ENCODE data around the gene VENTX. TPM values are rescaled to one million over a fixed set of nuclear protein-coding genes. Genes with fewer than 3 reads are reported as not detected.

VENTX gene
- total RNA-seq, 1 donor from 2014 or later: 1.6 TPM

GRCh38 chr10:133208466-133208865 is 29.2 kb upstream of the VENTX start:
- Mint-ChIP-seq H3K4me1 (ENCODE audit: low read depth, unreplicated experiment) (no peaks in the 10 kb centered on the region), H3K9me3 (ENCODE audit: unreplicated experiment) (peaks cover 2% of the 10 kb centered on the region), H3K36me3 (ENCODE audit: unreplicated experiment) (no peaks in the 10 kb centered on the region), H3K4me3 (ENCODE audit: unreplicated experiment) (no peak overlapping the region), H3K27me3 (ENCODE audit: unreplicated experiment) (peaks cover 4% of the 10 kb centered on the region), H3K27ac (ENCODE audit: unreplicated experiment) (no peak overlapping the region)
- no peak for TF ChIP-seq CTCF (IDR thresholded peaks at IDR 0.05; ENCODE audit: partially characterized antibody, unreplicated experiment)
- no peak for DNase-seq

GRCh38 chr10:133209117-133209516 is 28.5 kb upstream of the VENTX start:
- no peak overlapping the region for H3K4me3 Mint-ChIP-seq (ENCODE audit: unreplicated experiment)
- H3K27ac Mint-ChIP-seq (ENCODE audit: unreplicated experiment): no peak overlapping the region
- no peak for DNase-seq
- no peaks in the 10 kb centered on the region for H3K4me1 Mint-ChIP-seq (ENCODE audit: low read depth, unreplicated experiment)
- H3K36me3 Mint-ChIP-seq (ENCODE audit: unreplicated experiment): no peaks in the 10 kb centered on the region
- H3K27me3 Mint-ChIP-seq (ENCODE audit: unreplicated experiment): peaks cover 4% of the 10 kb centered on the region
- TF ChIP-seq CTCF (IDR thresholded peaks at IDR 0.05; ENCODE audit: partially characterized antibody, unreplicated experiment): no peak
- peaks cover 2% of the 10 kb centered on the region for H3K9me3 Mint-ChIP-seq (ENCODE audit: unreplicated experiment)

- no peak overlapping the region for H3K4me3 Mint-ChIP-seq (ENCODE audit: unreplicated experiment)
- no peaks in the 10 kb centered on the region for H3K36me3 Mint-ChIP-seq (ENCODE audit: unreplicated experiment)
- no peak overlapping the region for H3K27ac Mint-ChIP-seq (ENCODE audit: unreplicated experiment)
- peaks cover 2% of the 10 kb centered on the region for H3K9me3 Mint-ChIP-seq (ENCODE audit: unreplicated experiment)
- peaks cover 4% of the 10 kb centered on the region for H3K27me3 Mint-ChIP-seq (ENCODE audit: unreplicated experiment)
- no peaks in the 10 kb centered on the region for H3K4me1 Mint-ChIP-seq (ENCODE audit: low read depth, unreplicated experiment)
- TF ChIP-seq CTCF (IDR thresholded peaks at IDR 0.05; ENCODE audit: partially characterized antibody, unreplicated experiment): no peak
- DNase-seq: no peak
Observed at GRCh38 chr10:133209641-133210040, 28.0 kb upstream of the VENTX start.

- Mint-ChIP-seq H3K36me3 (ENCODE audit: unreplicated experiment) (no peaks in the 10 kb centered on the region), H3K27ac (ENCODE audit: unreplicated experiment) (no peak overlapping the region), H3K9me3 (ENCODE audit: unreplicated experiment) (peaks cover 2% of the 10 kb centered on the region), H3K4me3 (ENCODE audit: unreplicated experiment) (no peak overlapping the region), H3K27me3 (ENCODE audit: unreplicated experiment) (peaks cover 4% of the 10 kb centered on the region), H3K4me1 (ENCODE audit: low read depth, unreplicated experiment) (no peaks in the 10 kb centered on the region)
- no peak for TF ChIP-seq CTCF (IDR thresholded peaks at IDR 0.05; ENCODE audit: partially characterized antibody, unreplicated experiment)
- DNase-seq: no peak
Observed at GRCh38 chr10:133210398-133211140, 27.1 kb upstream of the VENTX start.

- no peak overlapping the region for H3K27ac Mint-ChIP-seq (ENCODE audit: unreplicated experiment)
- H3K36me3 Mint-ChIP-seq (ENCODE audit: unreplicated experiment): peaks cover 6% of the 10 kb centered on the region
- H3K9me3 Mint-ChIP-seq (ENCODE audit: unreplicated experiment): peaks cover 4% of the 10 kb centered on the region
- no peak overlapping the region for H3K4me3 Mint-ChIP-seq (ENCODE audit: unreplicated experiment)
- DNase-seq: no peak
- H3K27me3 Mint-ChIP-seq (ENCODE audit: unreplicated experiment): peaks cover 4% of the 10 kb centered on the region
- TF ChIP-seq CTCF (IDR thresholded peaks at IDR 0.05; ENCODE audit: partially characterized antibody, unreplicated experiment): no peak
- H3K4me1 Mint-ChIP-seq (ENCODE audit: low read depth, unreplicated experiment): no peaks in the 10 kb centered on the region
Observed at GRCh38 chr10:133211141-133211830, 26.4 kb upstream of the VENTX start.
